Measurements from ENCODE around the gene ATXN1L.

ATXN1L gene

GRCh38 chr16:71848622-71849021 lies 2.8 kb downstream of the ATXN1L start:
- DNase-seq (ENCODE audit: extremely low spot score) = no peak
- POLR2A ChIA-PET = no interaction called here
- CTCF ChIA-PET = no interaction called here
- TF ChIP-seq SUZ12 (IDR thresholded peaks at IDR 0.05) (no peak), HDGF (IDR thresholded peaks at IDR 0.05; ENCODE audit: borderline replicate concordance) (no peak), FOXK2 (IDR thresholded peaks at IDR 0.05) (no peak), BHLHE40 (IDR thresholded peaks at IDR 0.05; ENCODE audit: borderline replicate concordance) (no peak), SP1 (IDR thresholded peaks at IDR 0.05) (no peak), NFRKB (IDR thresholded peaks at IDR 0.05) (no peak), ZNF384 (IDR thresholded peaks at IDR 0.05) (no peak), PKNOX1 (IDR thresholded peaks at IDR 0.05) (no peak), CTBP1 (IDR thresholded peaks at IDR 0.05; ENCODE audit: borderline replicate concordance) (no peak), FOXM1 (IDR thresholded peaks at IDR 0.05; ENCODE audit: borderline replicate concordance) (no peak), TARDBP (IDR thresholded peaks at IDR 0.05) (no peak), FOXA1 (IDR thresholded peaks at IDR 0.05) (no peak), ARNT (IDR thresholded peaks at IDR 0.05) (no peak), ELF4 (IDR thresholded peaks at IDR 0.05) (no peak), LEF1 (IDR thresholded peaks at IDR 0.05; ENCODE audit: borderline replicate concordance) (no peak), L3MBTL2 (conservative IDR thresholded peaks at IDR 0.05) (no peak)

GRCh38 chr16:71851746-71852145 lies 6.0 kb downstream of the ATXN1L start:
- ChIA-PET CTCF (no interaction called here), POLR2A (no interaction called here)
- no peak for DNase-seq (ENCODE audit: extremely low spot score)
- TF ChIP-seq ARNT (IDR thresholded peaks at IDR 0.05) = no peak
- TF ChIP-seq ZNF384 (IDR thresholded peaks at IDR 0.05) = no peak
- no peak for TF ChIP-seq NFRKB (IDR thresholded peaks at IDR 0.05)
- TF ChIP-seq BHLHE40 (IDR thresholded peaks at IDR 0.05; ENCODE audit: borderline replicate concordance) = no peak
- no peak for TF ChIP-seq SUZ12 (IDR thresholded peaks at IDR 0.05)
- TF ChIP-seq PKNOX1 (IDR thresholded peaks at IDR 0.05) = no peak

GRCh38 chr16:71852158-71852557 lies 6.4 kb downstream of the ATXN1L start:
- no peak for DNase-seq (ENCODE audit: extremely low spot score)
- ChIA-PET CTCF (no interaction called here), POLR2A (no interaction called here)
- no peak for TF ChIP-seq NFRKB (IDR thresholded peaks at IDR 0.05)
- no peak for TF ChIP-seq SUZ12 (IDR thresholded peaks at IDR 0.05)
- no peak for TF ChIP-seq L3MBTL2 (conservative IDR thresholded peaks at IDR 0.05)
- TF ChIP-seq FOXK2 (IDR thresholded peaks at IDR 0.05) = no peak
- TF ChIP-seq BHLHE40 (IDR thresholded peaks at IDR 0.05; ENCODE audit: borderline replicate concordance) = no peak
- TF ChIP-seq FOXM1 (IDR thresholded peaks at IDR 0.05; ENCODE audit: borderline replicate concordance) = no peak
- no peak for TF ChIP-seq LEF1 (IDR thresholded peaks at IDR 0.05; ENCODE audit: borderline replicate concordance)
- no peak for TF ChIP-seq ELF4 (IDR thresholded peaks at IDR 0.05)
- no peak for TF ChIP-seq ARNT (IDR thresholded peaks at IDR 0.05)
- no peak for TF ChIP-seq SP1 (IDR thresholded peaks at IDR 0.05)
- no peak for TF ChIP-seq HDGF (IDR thresholded peaks at IDR 0.05; ENCODE audit: borderline replicate concordance)
- no peak for TF ChIP-seq ZNF384 (IDR thresholded peaks at IDR 0.05)
- TF ChIP-seq PKNOX1 (IDR thresholded peaks at IDR 0.05) = no peak
- TF ChIP-seq CTBP1 (IDR thresholded peaks at IDR 0.05; ENCODE audit: borderline replicate concordance) = no peak
- no peak for TF ChIP-seq TARDBP (IDR thresholded peaks at IDR 0.05)
- no peak for TF ChIP-seq FOXA1 (IDR thresholded peaks at IDR 0.05)

- ChIA-PET CTCF (interaction anchor here (0.8 kb wide), 1 partner anchor 30 kb away, joined by 3 read pairs; no protein-coding TSS in a partner anchor), POLR2A (no interaction called here)
- TF ChIP-seq ARNT (IDR thresholded peaks at IDR 0.05) = no peak
- no peak for TF ChIP-seq L3MBTL2 (conservative IDR thresholded peaks at IDR 0.05)
- TF ChIP-seq BHLHE40 (IDR thresholded peaks at IDR 0.05; ENCODE audit: borderline replicate concordance) = no peak
- no peak for TF ChIP-seq FOXM1 (IDR thresholded peaks at IDR 0.05; ENCODE audit: borderline replicate concordance)
- TF ChIP-seq LEF1 (IDR thresholded peaks at IDR 0.05; ENCODE audit: borderline replicate concordance) = no peak
- TF ChIP-seq HDGF (IDR thresholded peaks at IDR 0.05; ENCODE audit: borderline replicate concordance) = no peak
- no peak for TF ChIP-seq SP1 (IDR thresholded peaks at IDR 0.05)
- no peak for DNase-seq (ENCODE audit: extremely low spot score)
Measured at GRCh38 chr16:71852561-71852960, 6.8 kb downstream of the ATXN1L start.

GRCh38 chr16:71853413-71853812 lies 7.6 kb downstream of the ATXN1L start:
- DNase-seq (ENCODE audit: extremely low spot score) = no peak
- no peak for TF ChIP-seq LEF1 (IDR thresholded peaks at IDR 0.05; ENCODE audit: borderline replicate concordance)
- TF ChIP-seq ELF4 (IDR thresholded peaks at IDR 0.05) = no peak
- no peak for TF ChIP-seq NFRKB (IDR thresholded peaks at IDR 0.05)
- no peak for TF ChIP-seq ARNT (IDR thresholded peaks at IDR 0.05)
- TF ChIP-seq L3MBTL2 (conservative IDR thresholded peaks at IDR 0.05) = no peak
- no peak for TF ChIP-seq FOXM1 (IDR thresholded peaks at IDR 0.05; ENCODE audit: borderline replicate concordance)
- no peak for TF ChIP-seq HDGF (IDR thresholded peaks at IDR 0.05; ENCODE audit: borderline replicate concordance)
- no peak for TF ChIP-seq TARDBP (IDR thresholded peaks at IDR 0.05)
- no peak for TF ChIP-seq FOXK2 (IDR thresholded peaks at IDR 0.05)
- no peak for TF ChIP-seq CTBP1 (IDR thresholded peaks at IDR 0.05; ENCODE audit: borderline replicate concordance)
- no peak for TF ChIP-seq PKNOX1 (IDR thresholded peaks at IDR 0.05)
- no peak for TF ChIP-seq ZNF384 (IDR thresholded peaks at IDR 0.05)
- no peak for TF ChIP-seq SP1 (IDR thresholded peaks at IDR 0.05)
- CTCF ChIA-PET = no interaction called here
- POLR2A ChIA-PET = no interaction called here

All from HEK293T (cell line).